Lower leg skin (tissue), 4 donors: Measurements from ENCODE around the gene LEKR1. TPM values are rescaled to one million over a fixed set of nuclear protein-coding genes. Genes with fewer than 3 reads are reported as not detected.
A peak's percentile ranks its signal among the peaks of the same experiment; 100 is the strongest.

Source experiments
- DNase-seq, 2 donors: peaks; one replicate each; pipeline ENCODE4 v3.0.0-alpha.2; 2019; ENCODE audit warnings: low spot score in 2 of 2
- H3K4me3 ChIP-seq: fragments of 200-600 bp; sonication (generic); 2 replicates; pipeline ENCODE4 v1.5.1; 2017; ENCODE audit warnings: mild to moderate bottlenecking, low read depth; ENCODE audit not compliant: poor library complexity, severe bottlenecking
- POLR2A ChIP-seq, 2 donors: fragments of 450-650 bp; IDR thresholded peaks; one replicate each; pipeline ENCODE4 v1.6.1; 2016 to 2017; ENCODE audit warnings: antibody characterized with exemption in 2 of 2, mild to moderate bottlenecking in 1 of 2, moderate library complexity in 1 of 2
- WGBS, 2 donors: methylation state at CpG; one replicate each; pipeline ENCODE4 v1.1.5; 2018; 5-methylcytosine and 5-hydroxymethylcytosine counted together
- intact Hi-C: fragments of 100-400 bp; cut with DNase I; formaldehyde crosslinking; loops from one replicate; pipeline ENCODE4 v1.15.0; 2023; ENCODE audit warnings: low total_unique reads
- total RNA-seq, 4 donors: library from RNA; depleted of rRNA; stranded (reverse); fragments of >200 nt; gene quantifications; one replicate each; pipeline ENCODE4 v1.1.0, GENCODE V29; 2016
- TF ChIP-seq, protein P1 (sequence below), 3 donors: fragments of 450-650 bp; IDR thresholded peaks; one replicate each; pipeline ENCODE4 v1.5.1; 2016; ENCODE audit warnings: antibody characterized with exemption in 3 of 3, mild to moderate bottlenecking in 3 of 3, moderate library complexity in 2 of 3

Gene LEKR1
- total RNA-seq, 4 donors from 2014 or later = 0.39 to 2.5 (median 0.89) TPM; not detected in 1

GRCh38 chr3:157059661-157060060, 233.5 kb downstream of the LEKR1 start:
- intact Hi-C loops = no loop called here
- H3K4me3 ChIP-seq = no peak overlapping the region
- TF ChIP-seq, protein P1, sequence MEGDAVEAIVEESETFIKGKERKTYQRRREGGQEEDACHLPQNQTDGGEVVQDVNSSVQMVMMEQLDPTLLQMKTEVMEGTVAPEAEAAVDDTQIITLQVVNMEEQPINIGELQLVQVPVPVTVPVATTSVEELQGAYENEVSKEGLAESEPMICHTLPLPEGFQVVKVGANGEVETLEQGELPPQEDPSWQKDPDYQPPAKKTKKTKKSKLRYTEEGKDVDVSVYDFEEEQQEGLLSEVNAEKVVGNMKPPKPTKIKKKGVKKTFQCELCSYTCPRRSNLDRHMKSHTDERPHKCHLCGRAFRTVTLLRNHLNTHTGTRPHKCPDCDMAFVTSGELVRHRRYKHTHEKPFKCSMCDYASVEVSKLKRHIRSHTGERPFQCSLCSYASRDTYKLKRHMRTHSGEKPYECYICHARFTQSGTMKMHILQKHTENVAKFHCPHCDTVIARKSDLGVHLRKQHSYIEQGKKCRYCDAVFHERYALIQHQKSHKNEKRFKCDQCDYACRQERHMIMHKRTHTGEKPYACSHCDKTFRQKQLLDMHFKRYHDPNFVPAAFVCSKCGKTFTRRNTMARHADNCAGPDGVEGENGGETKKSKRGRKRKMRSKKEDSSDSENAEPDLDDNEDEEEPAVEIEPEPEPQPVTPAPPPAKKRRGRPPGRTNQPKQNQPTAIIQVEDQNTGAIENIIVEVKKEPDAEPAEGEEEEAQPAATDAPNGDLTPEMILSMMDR (IDR thresholded peaks at IDR 0.05) = no peak
- TF ChIP-seq POLR2A (IDR thresholded peaks at IDR 0.05) = no peak
- DNase-seq = no peak

DNA sequence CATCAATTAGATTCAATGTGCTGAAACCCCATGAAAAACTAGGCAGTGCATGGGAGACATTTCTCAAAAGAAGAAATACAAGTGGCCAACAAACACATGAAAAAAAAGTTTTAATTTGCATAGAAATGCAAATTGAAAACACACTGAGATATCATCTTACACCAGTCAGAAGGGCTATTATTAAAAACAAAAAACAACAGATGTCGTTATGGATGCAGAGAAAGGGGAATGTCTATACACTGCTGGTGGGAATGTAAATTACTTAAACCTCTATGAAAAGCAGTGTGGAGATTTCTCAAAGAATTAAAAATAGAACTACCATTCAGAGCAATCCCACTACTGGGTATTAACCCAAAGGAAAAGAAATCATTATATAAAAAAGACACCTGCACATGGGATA, 235.1 kb downstream of the LEKR1 start:
- DNase-seq = no peak
- no peak for TF ChIP-seq POLR2A (IDR thresholded peaks at IDR 0.05)
- TF ChIP-seq, protein P1 (IDR thresholded peaks at IDR 0.05) = no peak
- 63 to 68% methylated on average over 1 of the region's 1 CpG for WGBS, 2 donors
- H3K4me3 ChIP-seq = no peak overlapping the region
- intact Hi-C loops = no loop called here

DNA sequence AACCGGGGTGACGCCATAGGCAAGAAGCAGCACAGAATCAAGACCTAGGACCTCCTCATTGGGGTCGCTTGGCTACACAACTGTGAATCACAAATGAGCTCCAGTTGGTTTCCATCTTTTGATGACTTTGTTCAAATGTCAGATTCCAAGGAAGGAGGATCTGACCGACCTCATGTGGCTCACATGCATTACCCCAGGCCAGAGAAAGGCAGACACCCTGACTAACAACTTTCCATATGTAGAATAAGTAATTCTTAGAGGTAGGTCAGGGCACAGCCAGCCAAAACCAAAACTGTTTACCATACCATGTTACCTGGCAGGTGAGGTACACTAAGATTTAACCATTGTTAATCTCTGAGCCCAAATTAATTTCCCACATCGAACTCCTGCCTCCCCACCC, 237.3 kb downstream of the LEKR1 start:
- intact Hi-C loops = no loop called here
- WGBS, 2 donors = 74 to 78% methylated on average over 5 of the region's 5 CpGs
- no peak overlapping the region for H3K4me3 ChIP-seq
- no peak for DNase-seq
- TF ChIP-seq, protein P1 (IDR thresholded peaks at IDR 0.05) = no peak
- TF ChIP-seq POLR2A (IDR thresholded peaks at IDR 0.05) = no peak

DNA sequence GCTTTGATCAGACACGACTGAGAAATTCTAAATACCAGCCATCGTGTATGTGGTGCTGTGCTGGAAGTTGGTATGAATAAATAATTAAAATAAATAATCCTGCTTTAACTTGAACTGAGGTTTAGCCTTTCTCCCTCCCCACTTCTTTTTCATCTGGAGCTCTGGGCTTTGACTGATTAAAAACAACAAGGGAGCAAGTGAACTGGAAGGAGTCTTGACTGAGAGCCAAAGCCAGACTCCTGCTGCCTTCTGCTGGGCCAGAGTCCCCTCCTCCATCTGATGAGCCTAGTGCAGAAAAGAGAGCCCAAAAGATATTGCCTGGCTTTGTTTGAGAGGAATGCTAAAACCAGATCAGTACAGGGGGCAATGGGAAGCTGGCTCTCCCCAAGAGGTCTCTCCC, 237.8 kb downstream of the LEKR1 start:
- H3K4me3 ChIP-seq = no peak overlapping the region
- 54 to 55% methylated on average over 2 of the region's 2 CpGs for WGBS, 2 donors
- TF ChIP-seq, protein P1 (IDR thresholded peaks at IDR 0.05) = no peak
- TF ChIP-seq POLR2A (IDR thresholded peaks at IDR 0.05) = no peak
- intact Hi-C loops = no loop called here
- no peak for DNase-seq

DNA sequence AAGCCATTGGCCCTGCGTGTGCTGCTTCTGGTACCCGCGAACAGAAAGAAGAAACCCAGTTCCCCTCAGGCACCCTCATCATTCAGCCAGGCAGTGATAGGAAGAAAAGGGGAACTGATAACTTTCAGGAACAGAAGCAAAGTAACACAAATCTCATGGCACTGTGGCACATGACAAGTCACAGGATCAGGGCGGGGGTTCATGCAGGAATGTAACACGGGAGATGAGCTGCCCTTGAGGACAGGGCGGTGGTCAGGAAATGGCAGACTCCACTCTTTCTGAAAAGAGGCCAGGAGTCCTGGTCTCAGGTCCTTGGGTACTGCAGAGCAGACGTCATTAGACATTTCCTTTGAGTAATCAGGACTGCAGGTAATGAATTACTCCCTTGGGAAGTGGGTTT, 238.2 kb downstream of the LEKR1 start:
- TF ChIP-seq POLR2A (IDR thresholded peaks at IDR 0.05) = no peak
- TF ChIP-seq, protein P1 (IDR thresholded peaks at IDR 0.05) = no peak
- WGBS, 2 donors = 54 to 63% methylated on average over 7 of the region's 7 CpGs
- H3K4me3 ChIP-seq = no peak overlapping the region
- DNase-seq = peak; percentile 44 to 85
- intact Hi-C loops = no loop called here

DNA sequence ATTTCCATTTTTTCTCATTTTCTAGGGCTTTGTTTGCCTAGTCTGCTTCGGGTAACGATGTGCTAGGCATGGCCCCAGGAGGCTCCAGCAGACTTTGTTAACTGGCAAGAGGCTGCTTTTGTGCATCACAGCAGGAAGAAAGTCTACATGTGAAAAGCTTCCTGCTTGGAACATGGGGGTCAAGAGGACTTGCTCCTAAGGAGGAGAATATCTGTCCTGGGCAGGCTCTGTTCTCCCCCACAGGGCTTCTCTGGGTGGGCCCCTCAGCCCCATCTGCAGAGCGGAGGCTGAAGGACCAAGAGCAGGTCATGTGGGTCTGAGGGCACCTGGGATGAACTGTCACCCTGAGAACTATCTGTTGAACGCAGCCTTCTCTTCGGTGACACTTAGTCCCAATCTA, 239.0 kb downstream of the LEKR1 start:
- H3K4me3 ChIP-seq = no peak overlapping the region
- WGBS, 2 donors = 86 to 87% methylated on average over 5 of the region's 5 CpGs
- DNase-seq = no peak
- no peak for TF ChIP-seq POLR2A (IDR thresholded peaks at IDR 0.05)
- TF ChIP-seq, protein P1 (IDR thresholded peaks at IDR 0.05) = no peak
- intact Hi-C loops = no loop called here
